GM19467 (cell line): ENCODE results near the gene TGFBRAP1.
"Not testable (repeated sequence)": the region's sequence is repeated elsewhere in the genome, so short reads cannot be mapped to it uniquely, and the experiment has no call there.

Experiments used
- ATAC-seq: cut with Tn5 transposase; IDR thresholded peaks from one replicate; pipeline ENCODE4 v1.9.1; 2021; ENCODE audit warnings: mild to moderate bottlenecking, moderate library complexity; ENCODE audit not compliant: unreplicated experiment

TGFBRAP1 gene

GRCh38 chr2:105283532-105283931 is 46.0 kb downstream of the TGFBRAP1 start:
- ATAC-seq = no peak

- no peak for ATAC-seq
Observed at GRCh38 chr2:105280281-105280680, 49.3 kb downstream of the TGFBRAP1 start.

- ATAC-seq = no peak
Observed at GRCh38 chr2:105279126-105279525, 50.4 kb downstream of the TGFBRAP1 start.

GRCh38 chr2:105278654-105279053 is 50.9 kb downstream of the TGFBRAP1 start:
- no peak for ATAC-seq

- ATAC-seq = no peak
Observed at GRCh38 chr2:105274046-105274445, 55.5 kb downstream of the TGFBRAP1 start.

GRCh38 chr2:105272176-105272575 is 57.4 kb downstream of the TGFBRAP1 start:
- no peak for ATAC-seq

- no peak for ATAC-seq
Observed at GRCh38 chr2:105271393-105272045, 58.0 kb downstream of the TGFBRAP1 start.

GRCh38 chr2:105269426-105269825 is 60.1 kb downstream of the TGFBRAP1 start:
- ATAC-seq = no peak

- ATAC-seq = no peak
Observed at GRCh38 chr2:105262651-105263091, 66.9 kb downstream of the TGFBRAP1 start.

- ATAC-seq = no peak
Observed at GRCh38 chr2:105261061-105261460, 68.5 kb downstream of the TGFBRAP1 start.

GRCh38 chr2:105258835-105259350 is 70.6 kb downstream of the TGFBRAP1 start:
- no peak for ATAC-seq

- ATAC-seq = no peak
Observed at GRCh38 chr2:105257981-105258380, 71.6 kb downstream of the TGFBRAP1 start.

- no peak for ATAC-seq
Observed at GRCh38 chr2:105256431-105257047, 73.0 kb downstream of the TGFBRAP1 start.

- ATAC-seq = no peak
Observed at GRCh38 chr2:105255979-105256378, 73.6 kb downstream of the TGFBRAP1 start.

- no peak for ATAC-seq
Observed at GRCh38 chr2:105254531-105255210, 74.9 kb downstream of the TGFBRAP1 start.

GRCh38 chr2:105252271-105252670 is 77.3 kb downstream of the TGFBRAP1 start:
- no peak for ATAC-seq

- not testable (repeated sequence) for ATAC-seq
Observed at GRCh38 chr2:105251016-105251648, 78.4 kb downstream of the TGFBRAP1 start.

- ATAC-seq = no peak
Observed at GRCh38 chr2:105249891-105250290, 79.6 kb downstream of the TGFBRAP1 start.

- no peak for ATAC-seq
Observed at GRCh38 chr2:105249181-105249580, 80.4 kb downstream of the TGFBRAP1 start.

- no peak for ATAC-seq
Observed at GRCh38 chr2:105248316-105249070, 81.0 kb downstream of the TGFBRAP1 start.

GRCh38 chr2:105244451-105244850 is 85.1 kb downstream of the TGFBRAP1 start:
- no peak for ATAC-seq
